ENCODE data around the gene TMEM87B. TPM values are rescaled to one million over a fixed set of nuclear protein-coding genes. Genes with fewer than 3 reads are reported as not detected.

TMEM87B gene
- total RNA-seq, 4 donors from 2014 or later = 18.6 to 24.6 (median 22.6) TPM

DNA sequence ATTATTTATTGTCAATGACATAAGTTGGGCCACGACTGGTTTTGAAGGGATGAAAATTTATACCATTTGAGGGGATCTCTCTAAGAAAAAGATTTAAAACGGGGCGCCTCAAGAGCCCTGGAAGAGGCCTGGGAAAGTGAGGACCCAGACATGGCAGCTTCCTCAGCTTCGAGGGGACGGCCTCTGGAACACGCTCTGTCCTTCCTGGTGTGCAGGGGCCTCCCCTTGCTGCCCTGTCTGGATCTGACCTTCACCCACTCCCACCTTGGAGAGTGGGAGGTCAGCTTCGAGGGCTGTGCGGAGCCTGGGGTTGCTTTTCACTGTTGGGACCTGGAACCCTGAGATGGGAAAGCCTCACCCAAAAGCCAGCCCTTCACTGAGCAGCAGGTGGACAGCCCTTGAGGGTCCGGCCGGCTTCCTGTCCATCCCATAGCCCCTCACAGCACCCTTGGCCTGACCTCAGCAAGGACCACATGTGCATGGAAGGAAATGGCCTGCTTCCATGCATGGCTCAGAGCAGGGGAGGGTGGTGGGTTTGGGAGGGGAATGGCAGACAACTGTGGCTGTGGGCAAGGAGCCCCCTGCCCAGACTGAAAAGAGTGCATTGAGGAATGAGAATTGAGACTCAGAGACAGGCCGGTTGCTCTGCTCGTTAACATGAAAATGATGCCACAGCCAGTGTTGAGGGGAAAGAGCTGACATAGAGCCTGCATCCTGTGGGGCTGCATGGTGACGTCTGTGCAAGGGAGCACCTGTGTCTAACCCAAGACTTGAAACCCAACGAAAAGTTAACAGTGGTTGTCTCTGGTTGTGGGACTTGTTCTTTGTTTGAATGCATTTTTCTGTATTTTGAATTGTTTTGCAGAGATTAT is 99.4 kb downstream of the TMEM87B start:
- TF ChIP-seq, protein P1, sequence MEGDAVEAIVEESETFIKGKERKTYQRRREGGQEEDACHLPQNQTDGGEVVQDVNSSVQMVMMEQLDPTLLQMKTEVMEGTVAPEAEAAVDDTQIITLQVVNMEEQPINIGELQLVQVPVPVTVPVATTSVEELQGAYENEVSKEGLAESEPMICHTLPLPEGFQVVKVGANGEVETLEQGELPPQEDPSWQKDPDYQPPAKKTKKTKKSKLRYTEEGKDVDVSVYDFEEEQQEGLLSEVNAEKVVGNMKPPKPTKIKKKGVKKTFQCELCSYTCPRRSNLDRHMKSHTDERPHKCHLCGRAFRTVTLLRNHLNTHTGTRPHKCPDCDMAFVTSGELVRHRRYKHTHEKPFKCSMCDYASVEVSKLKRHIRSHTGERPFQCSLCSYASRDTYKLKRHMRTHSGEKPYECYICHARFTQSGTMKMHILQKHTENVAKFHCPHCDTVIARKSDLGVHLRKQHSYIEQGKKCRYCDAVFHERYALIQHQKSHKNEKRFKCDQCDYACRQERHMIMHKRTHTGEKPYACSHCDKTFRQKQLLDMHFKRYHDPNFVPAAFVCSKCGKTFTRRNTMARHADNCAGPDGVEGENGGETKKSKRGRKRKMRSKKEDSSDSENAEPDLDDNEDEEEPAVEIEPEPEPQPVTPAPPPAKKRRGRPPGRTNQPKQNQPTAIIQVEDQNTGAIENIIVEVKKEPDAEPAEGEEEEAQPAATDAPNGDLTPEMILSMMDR (IDR thresholded peaks at IDR 0.05) = no peak
- ATAC-seq (ENCODE audit: low FRiP score) (no peak), DNase-seq (ENCODE audit: low spot score) (no peak)

DNA sequence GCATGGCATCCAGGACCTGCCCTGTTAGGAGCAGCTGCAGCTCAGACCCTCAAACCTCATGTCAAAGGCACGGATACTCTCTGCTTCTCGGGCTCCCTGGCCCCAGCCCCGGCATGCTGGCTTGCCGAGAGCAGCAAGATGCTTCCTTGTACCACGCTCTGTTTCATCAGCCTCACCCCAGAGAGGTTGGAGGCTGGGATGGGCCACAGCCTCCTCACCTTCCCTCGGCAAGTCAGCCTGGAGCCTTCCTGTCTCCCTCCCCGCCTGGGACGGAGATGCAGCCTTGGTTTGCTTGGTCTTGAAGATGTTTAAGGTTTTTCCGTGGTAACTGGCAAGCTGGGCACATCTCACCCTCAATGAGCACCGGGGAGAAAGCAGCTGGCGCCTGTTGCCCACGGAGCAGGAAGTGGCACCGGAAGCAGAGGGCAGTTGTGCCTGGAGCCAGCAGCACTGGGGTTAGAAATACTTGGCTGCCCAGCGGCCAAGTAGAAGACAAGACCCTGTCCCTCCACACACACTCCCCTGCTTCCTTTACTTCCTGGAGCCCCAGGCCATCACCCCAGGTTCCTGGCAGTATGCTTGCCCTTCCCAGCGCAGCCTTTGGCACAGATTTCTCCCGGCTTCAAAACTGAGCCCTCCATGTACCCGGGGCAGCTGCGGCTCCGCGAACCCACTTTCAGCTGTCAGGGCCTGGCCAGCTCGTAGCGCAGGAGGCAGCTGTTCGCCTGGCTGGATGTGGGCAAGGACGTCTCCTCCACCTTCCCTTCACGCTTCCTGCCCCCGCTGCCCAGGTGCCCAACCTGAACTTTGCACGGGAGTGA is 100.5 kb downstream of the TMEM87B start:
- ATAC-seq (ENCODE audit: low FRiP score) (no peak), DNase-seq (ENCODE audit: low spot score) (no peak)
- TF ChIP-seq, protein P1 (IDR thresholded peaks at IDR 0.05) = no peak

DNA sequence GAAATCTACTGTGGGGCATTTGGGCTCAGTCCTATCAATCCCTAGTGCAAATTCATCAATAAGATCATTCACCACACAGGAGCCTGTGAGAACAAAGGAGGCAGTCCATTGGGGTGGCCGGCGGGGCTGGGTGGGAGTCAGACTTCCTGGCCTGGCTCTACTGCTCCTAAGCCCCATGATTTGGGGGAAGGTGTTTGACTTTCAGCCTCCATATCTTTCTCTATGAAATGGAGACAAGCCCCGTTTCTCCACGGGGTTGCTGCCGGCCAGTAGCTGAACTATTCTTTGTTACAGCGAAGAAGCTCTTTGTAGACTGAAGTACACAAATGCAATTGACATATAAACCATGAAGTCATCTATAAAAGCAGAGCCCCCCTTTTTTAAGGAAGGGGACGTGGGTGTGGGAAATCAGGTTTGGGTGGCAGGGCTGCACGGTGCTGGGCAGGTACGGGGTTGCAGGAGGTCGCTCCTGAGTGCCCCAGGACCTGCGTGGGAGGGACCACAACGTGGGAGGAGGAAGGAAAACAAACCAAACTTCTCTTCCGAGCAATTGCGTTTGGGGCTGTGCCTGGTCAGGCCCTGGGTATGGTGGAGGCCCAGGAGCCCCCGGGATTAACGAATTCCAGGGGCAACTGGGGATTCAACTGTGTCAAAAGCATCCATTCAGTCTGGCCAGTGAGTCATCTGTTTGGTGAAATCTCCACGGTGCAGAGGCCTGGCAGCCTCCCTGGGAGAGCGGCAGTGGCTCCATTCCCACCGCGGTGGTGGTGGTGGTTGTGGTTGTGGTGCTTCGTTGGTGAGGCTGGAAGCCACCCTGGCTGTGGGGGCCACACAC is 101.3 kb downstream of the TMEM87B start:
- ATAC-seq (ENCODE audit: low FRiP score) = no peak
- TF ChIP-seq, protein P1 (IDR thresholded peaks at IDR 0.05) = no peak
- DNase-seq (ENCODE audit: low spot score) = no peak

DNA sequence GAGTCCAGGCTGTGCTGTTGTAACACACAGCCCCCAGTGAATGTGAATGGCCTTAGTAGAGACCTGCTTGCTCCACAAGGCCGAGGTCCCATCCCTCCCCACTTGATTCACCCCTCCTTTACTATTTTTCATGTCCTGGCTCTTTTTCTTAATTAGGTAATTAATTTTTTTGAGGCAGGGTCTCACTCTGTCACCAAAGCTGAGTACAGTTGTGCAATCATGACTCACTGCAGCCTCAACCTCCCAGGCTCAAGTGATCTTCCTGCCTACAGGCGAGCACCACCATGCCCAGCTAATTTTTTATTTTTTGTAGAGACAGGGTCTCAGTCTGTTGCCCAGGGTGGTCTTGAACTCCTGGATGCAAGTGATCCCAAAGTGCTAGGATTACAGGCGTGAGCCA is 102.4 kb downstream of the TMEM87B start:
- no peak for ATAC-seq (ENCODE audit: low FRiP score)
- no peak for DNase-seq (ENCODE audit: low spot score)
- TF ChIP-seq, protein P1 (IDR thresholded peaks at IDR 0.05) = no peak

DNA sequence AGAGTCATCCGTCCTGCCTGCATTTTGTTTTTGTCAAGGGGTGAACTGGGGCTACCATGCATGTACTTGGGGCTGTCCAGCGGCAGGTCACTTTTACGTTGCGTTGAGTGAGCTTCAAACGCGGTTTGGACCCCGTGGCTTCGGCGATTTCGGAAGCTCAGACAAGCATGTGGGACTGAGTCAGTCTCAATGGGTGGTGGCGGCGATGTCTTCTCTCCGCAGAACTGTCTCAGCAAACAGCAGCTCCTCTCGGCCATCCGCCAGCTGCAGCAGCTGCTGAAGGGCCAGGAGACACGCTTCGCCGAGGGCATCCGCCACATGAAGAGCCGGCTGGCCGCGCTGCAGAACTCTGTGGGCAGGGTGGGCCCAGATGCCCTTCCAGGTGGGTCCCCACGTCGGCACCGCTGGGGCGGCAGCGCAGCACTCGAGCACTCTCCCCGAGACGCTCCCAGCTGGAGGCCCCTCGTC is 104.4 kb downstream of the TMEM87B start:
- TF ChIP-seq, protein P1 (IDR thresholded peaks at IDR 0.05) = no peak
- no peak for ATAC-seq (ENCODE audit: low FRiP score)
- DNase-seq (ENCODE audit: low spot score) = no peak

All from omental fat pad (tissue), 4 donors.